Osteocyte (in vitro differentiated cells): Measurements from ENCODE around the gene CCL23. TPM values are rescaled to one million over a fixed set of nuclear protein-coding genes. Genes with fewer than 3 reads are reported as not detected.
"Not testable (repeated sequence)": the region's sequence is repeated elsewhere in the genome, so short reads cannot be mapped to it uniquely, and the experiment has no call there.

Experiments used
- DNase-seq: peaks from one replicate; pipeline ENCODE4 v3.0.0; 2021; ENCODE audit warnings: mixed read lengths; ENCODE audit not compliant: unreplicated experiment; ENCODE audit errors: extremely low spot score
- H3K27ac Mint-ChIP-seq: one replicate; pipeline ENCODE4 v1.8.0; 2021; ENCODE audit warnings: mild to moderate bottlenecking, mixed read lengths; ENCODE audit not compliant: unreplicated experiment
- H3K27me3 Mint-ChIP-seq: one replicate; pipeline ENCODE4 v1.8.0; 2021; ENCODE audit warnings: mixed read lengths; ENCODE audit not compliant: unreplicated experiment
- H3K36me3 Mint-ChIP-seq: one replicate; pipeline ENCODE4 v1.8.0; 2021; ENCODE audit warnings: mixed read lengths; ENCODE audit not compliant: unreplicated experiment
- H3K4me1 Mint-ChIP-seq: one replicate; pipeline ENCODE4 v1.8.0; 2021; ENCODE audit warnings: mixed read lengths; ENCODE audit not compliant: unreplicated experiment
- H3K4me3 Mint-ChIP-seq: one replicate; pipeline ENCODE4 v1.8.0; 2021; ENCODE audit warnings: mild to moderate bottlenecking, moderate library complexity, mixed read lengths; ENCODE audit not compliant: unreplicated experiment
- H3K9me3 Mint-ChIP-seq: one replicate; pipeline ENCODE4 v1.8.0; 2021; ENCODE audit warnings: mixed read lengths; ENCODE audit not compliant: unreplicated experiment
- total RNA-seq: library from RNA; stranded (reverse); gene quantifications from 2 replicates; pipeline ENCODE4 v1.2.1, GENCODE V29; 2021
- TF ChIP-seq, protein P1 (sequence below): fragments of 200-600 bp; sonication (generic); IDR thresholded peaks from 2 replicates; pipeline ENCODE4 v1.5.0; 2021; ENCODE audit warnings: antibody characterized with exemption, mild to moderate bottlenecking, moderate library complexity

The CCL23 gene
- total RNA-seq, 1 donor from 2014 or later, result not detected

GRCh38 chr17:36000732-36001109 lies 17.1 kb downstream of the CCL23 start:
- no peak overlapping the region for H3K27ac Mint-ChIP-seq
- H3K4me3 Mint-ChIP-seq, result no peak overlapping the region
- no peaks in the 10 kb centered on the region for H3K4me1 Mint-ChIP-seq
- no peaks in the 10 kb centered on the region for H3K36me3 Mint-ChIP-seq
- no peaks in the 10 kb centered on the region for H3K9me3 Mint-ChIP-seq
- H3K27me3 Mint-ChIP-seq, result peaks cover 15% of the 10 kb centered on the region
- TF ChIP-seq, protein P1, sequence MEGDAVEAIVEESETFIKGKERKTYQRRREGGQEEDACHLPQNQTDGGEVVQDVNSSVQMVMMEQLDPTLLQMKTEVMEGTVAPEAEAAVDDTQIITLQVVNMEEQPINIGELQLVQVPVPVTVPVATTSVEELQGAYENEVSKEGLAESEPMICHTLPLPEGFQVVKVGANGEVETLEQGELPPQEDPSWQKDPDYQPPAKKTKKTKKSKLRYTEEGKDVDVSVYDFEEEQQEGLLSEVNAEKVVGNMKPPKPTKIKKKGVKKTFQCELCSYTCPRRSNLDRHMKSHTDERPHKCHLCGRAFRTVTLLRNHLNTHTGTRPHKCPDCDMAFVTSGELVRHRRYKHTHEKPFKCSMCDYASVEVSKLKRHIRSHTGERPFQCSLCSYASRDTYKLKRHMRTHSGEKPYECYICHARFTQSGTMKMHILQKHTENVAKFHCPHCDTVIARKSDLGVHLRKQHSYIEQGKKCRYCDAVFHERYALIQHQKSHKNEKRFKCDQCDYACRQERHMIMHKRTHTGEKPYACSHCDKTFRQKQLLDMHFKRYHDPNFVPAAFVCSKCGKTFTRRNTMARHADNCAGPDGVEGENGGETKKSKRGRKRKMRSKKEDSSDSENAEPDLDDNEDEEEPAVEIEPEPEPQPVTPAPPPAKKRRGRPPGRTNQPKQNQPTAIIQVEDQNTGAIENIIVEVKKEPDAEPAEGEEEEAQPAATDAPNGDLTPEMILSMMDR, result no peak
- no peak for DNase-seq

DNA sequence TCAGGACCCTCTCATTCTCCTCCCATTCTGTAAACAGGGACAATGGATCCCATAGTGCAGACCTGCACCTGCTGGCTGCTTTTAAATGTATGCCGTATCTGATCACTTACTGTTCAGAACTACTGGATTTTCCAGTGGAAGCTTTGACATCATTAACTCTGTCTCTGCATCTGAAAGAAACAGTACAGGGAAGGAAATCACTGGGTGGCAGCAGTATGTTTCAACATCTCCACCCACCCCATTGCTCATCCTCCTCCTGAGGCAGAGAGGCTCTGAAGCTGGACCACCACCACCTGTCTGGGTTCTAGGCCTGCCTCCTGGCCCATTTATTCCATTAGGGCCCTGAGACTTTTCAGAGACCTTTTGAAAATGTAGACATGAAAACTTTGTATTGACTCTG lies 19.0 kb downstream of the CCL23 start:
- H3K27me3 Mint-ChIP-seq, result peaks cover 10% of the 10 kb centered on the region
- DNase-seq, result no peak
- H3K4me1 Mint-ChIP-seq, result no peaks in the 10 kb centered on the region
- H3K36me3 Mint-ChIP-seq, result no peaks in the 10 kb centered on the region
- TF ChIP-seq, protein P1, result no peak
- no peaks in the 10 kb centered on the region for H3K9me3 Mint-ChIP-seq
- H3K4me3 Mint-ChIP-seq, result no peak overlapping the region
- no peak overlapping the region for H3K27ac Mint-ChIP-seq

DNA sequence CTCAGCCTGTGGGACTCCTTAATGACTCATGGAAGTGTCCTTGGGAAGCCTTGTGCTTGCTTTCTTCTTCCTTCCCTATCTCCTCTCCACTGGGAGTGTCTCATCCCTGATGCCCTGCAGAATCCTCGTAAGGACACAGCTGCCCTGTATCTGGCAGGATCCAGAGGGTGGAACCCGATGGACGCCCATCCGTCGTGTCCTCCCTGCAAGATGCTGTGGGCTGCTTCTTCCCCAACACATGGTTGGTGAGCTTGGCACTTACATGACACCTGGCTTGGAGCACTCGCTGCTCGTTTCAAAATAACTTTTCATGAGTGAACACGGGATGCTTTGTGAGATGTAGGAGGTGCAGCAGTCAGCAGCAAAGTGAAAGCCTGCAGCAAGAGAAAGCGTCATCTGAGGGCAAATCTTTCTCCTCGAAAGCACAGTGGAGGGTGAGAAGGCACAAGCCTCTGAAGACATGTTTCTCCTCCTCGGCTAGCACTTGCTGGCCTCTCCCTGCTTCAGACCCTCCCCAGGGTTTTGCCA lies 19.7 kb downstream of the CCL23 start:
- TF ChIP-seq, protein P1, result no peak
- H3K27me3 Mint-ChIP-seq, result peaks cover 9% of the 10 kb centered on the region
- no peaks in the 10 kb centered on the region for H3K9me3 Mint-ChIP-seq
- H3K4me3 Mint-ChIP-seq, result no peak overlapping the region
- H3K27ac Mint-ChIP-seq, result no peak overlapping the region
- H3K36me3 Mint-ChIP-seq, result no peaks in the 10 kb centered on the region
- no peaks in the 10 kb centered on the region for H3K4me1 Mint-ChIP-seq
- no peak for DNase-seq

DNA sequence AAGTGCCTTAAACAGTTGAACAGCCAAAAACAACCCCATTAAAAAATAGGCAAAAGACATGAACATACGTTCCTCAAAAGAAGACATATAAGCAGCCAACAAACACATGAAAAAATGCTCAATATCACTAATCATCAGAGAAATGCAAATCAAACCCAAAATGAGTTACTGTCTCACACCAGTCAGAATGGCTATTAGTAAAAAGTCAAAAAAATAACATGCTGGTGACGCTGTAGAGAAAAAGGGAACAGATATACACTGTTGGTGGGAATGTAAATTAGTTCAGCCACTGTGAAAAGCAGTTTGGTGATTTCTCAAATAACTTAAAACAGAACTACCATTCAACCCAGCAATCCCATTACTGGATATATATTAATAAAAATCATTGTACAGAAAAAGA lies 22.4 kb downstream of the CCL23 start:
- not testable (repeated sequence) for H3K4me1 Mint-ChIP-seq, H3K27me3 Mint-ChIP-seq, H3K27ac Mint-ChIP-seq, H3K36me3 Mint-ChIP-seq, H3K9me3 Mint-ChIP-seq, DNase-seq, H3K4me3 Mint-ChIP-seq

DNA sequence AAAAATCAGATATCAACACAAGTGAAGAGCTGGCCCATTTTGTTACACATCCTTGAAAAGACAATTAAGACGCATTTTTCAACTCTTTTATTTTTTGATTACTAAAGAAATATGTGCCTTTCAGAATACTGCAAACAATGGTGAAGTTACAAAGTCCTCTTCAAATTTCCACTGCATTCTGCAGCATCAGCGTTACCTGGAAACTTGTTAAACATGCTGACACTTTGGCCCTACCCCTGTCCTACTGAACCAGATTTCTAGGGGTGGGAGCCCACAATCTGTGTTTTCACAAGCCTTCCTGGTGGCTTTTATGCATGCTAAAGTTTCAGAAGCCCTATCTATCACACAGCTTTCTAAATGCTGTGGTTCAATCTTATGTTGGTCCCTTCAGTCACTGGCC lies 26.7 kb downstream of the CCL23 start:
- no peaks in the 10 kb centered on the region for H3K27me3 Mint-ChIP-seq
- no peak overlapping the region for H3K27ac Mint-ChIP-seq
- H3K36me3 Mint-ChIP-seq, result no peaks in the 10 kb centered on the region
- H3K9me3 Mint-ChIP-seq, result no peaks in the 10 kb centered on the region
- no peaks in the 10 kb centered on the region for H3K4me1 Mint-ChIP-seq
- TF ChIP-seq, protein P1, result no peak
- no peak for DNase-seq
- no peak overlapping the region for H3K4me3 Mint-ChIP-seq

- Mint-ChIP-seq H3K4me3 (no peak overlapping the region), H3K9me3 (no peaks in the 10 kb centered on the region), H3K27me3 (no peaks in the 10 kb centered on the region), H3K36me3 (no peaks in the 10 kb centered on the region), H3K4me1 (no peaks in the 10 kb centered on the region), H3K27ac (no peak overlapping the region)
- TF ChIP-seq, protein P1, result no peak
- no peak for DNase-seq
Observed at GRCh38 chr17:35988164-35988563, 29.6 kb downstream of the CCL23 start.
